Vagina (tissue), 2 donors: ENCODE measurements around the gene B3GALT5. TPM values are rescaled to one million over a fixed set of nuclear protein-coding genes. Genes with fewer than 3 reads are reported as not detected.

ENCODE experiments used
- DNase-seq, 2 donors: peaks; one replicate each; pipeline ENCODE4 v3.0.0-alpha.2; 2017; ENCODE audit errors: extremely low spot score in 2 of 2
- H3K27ac ChIP-seq: fragments of 200-600 bp; sonication (generic); one replicate; pipeline ENCODE4 v1.5.1; 2019
- H3K27me3 ChIP-seq: fragments of 200-600 bp; sonication (generic); one replicate; pipeline ENCODE4 v1.5.1; 2019
- H3K36me3 ChIP-seq, 2 donors: fragments of 200-600 bp; sonication (generic); one replicate each; pipeline ENCODE4 v1.5.1; 2017 to 2019
- H3K4me1 ChIP-seq: fragments of 200-600 bp; sonication (generic); one replicate; pipeline ENCODE4 v1.5.1; 2019
- H3K4me3 ChIP-seq, 2 donors: fragments of 200-600 bp; sonication (generic); 1 replicate in 1 of 2; 2 replicates in 1 of 2; pipeline ENCODE4 v1.5.1; 2016 to 2019
- H3K9me3 ChIP-seq: fragments of 200-600 bp; sonication (generic); one replicate; pipeline ENCODE4 v1.5.1; 2019
- CTCF ChIP-seq, 3 experiments: fragments of 450-650 bp in 2 of 3; fragments of 200-600 bp in 1 of 3; sonication (generic) in 1 of 3; IDR thresholded peaks; one replicate each; pipeline ENCODE4 v1.5.1; 2017 to 2019; ENCODE audit warnings: antibody characterized with exemption in 3 of 3, mild to moderate bottlenecking in 2 of 3, moderate library complexity in 2 of 3
- POLR2A ChIP-seq, 2 donors: fragments of 450-650 bp; IDR thresholded peaks; one replicate each; pipeline ENCODE4 v1.6.1; 2017; ENCODE audit warnings: antibody characterized with exemption in 2 of 2, mild to moderate bottlenecking in 2 of 2, moderate library complexity in 2 of 2
- POLR2AphosphoS5 ChIP-seq, 2 donors: sonication (generic); formaldehyde crosslinking; IDR thresholded peaks; one replicate each; pipeline ENCODE4 v1.9.0; 2017; ENCODE audit warnings: antibody characterized with exemption in 2 of 2, mild to moderate bottlenecking in 2 of 2, low read depth in 1 of 2; ENCODE audit not compliant: insufficient read depth in 1 of 2
- intact Hi-C: fragments of 100-400 bp; cut with DNase I; formaldehyde crosslinking; loops from one replicate; pipeline ENCODE4 v1.15.1; 2023
- total RNA-seq: library from RNA; depleted of rRNA; stranded (reverse); fragments of >200 nt; gene quantifications from one replicate; pipeline ENCODE4 v1.2.3, GENCODE V29; 2016

The B3GALT5 gene
- total RNA-seq, 1 donor from 2014 or later = 1.5 TPM

- H3K27me3 ChIP-seq = no peaks in the 10 kb centered on the region
- no peak for TF ChIP-seq POLR2A (IDR thresholded peaks at IDR 0.05)
- TF ChIP-seq CTCF (IDR thresholded peaks at IDR 0.05) = no peak
- TF ChIP-seq POLR2AphosphoS5 (IDR thresholded peaks at IDR 0.05; ENCODE audit: insufficient read depth in 1 of 2, low read depth in 1 of 2) = no peak
- H3K36me3 ChIP-seq = no peaks in the 10 kb centered on the region
- intact Hi-C loops = no loop called here
- H3K4me3 ChIP-seq = no peak overlapping the region
- no peak overlapping the region for H3K27ac ChIP-seq
- no peaks in the 10 kb centered on the region for H3K9me3 ChIP-seq
- no peak for DNase-seq
- H3K4me1 ChIP-seq = no peaks in the 10 kb centered on the region
Measured at GRCh38 chr21:39575775-39576174, 37.0 kb upstream of the B3GALT5 start.

- H3K4me1 ChIP-seq = no peaks in the 10 kb centered on the region
- no peaks in the 10 kb centered on the region for H3K36me3 ChIP-seq
- H3K27ac ChIP-seq = no peak overlapping the region
- intact Hi-C loops = no loop called here
- no peak overlapping the region for H3K4me3 ChIP-seq
- no peak for DNase-seq
- no peaks in the 10 kb centered on the region for H3K27me3 ChIP-seq
- H3K9me3 ChIP-seq = no peaks in the 10 kb centered on the region
- TF ChIP-seq CTCF (IDR thresholded peaks at IDR 0.05) (no peak), POLR2AphosphoS5 (IDR thresholded peaks at IDR 0.05; ENCODE audit: insufficient read depth in 1 of 2, low read depth in 1 of 2) (no peak), POLR2A (IDR thresholded peaks at IDR 0.05) (no peak)
Measured at GRCh38 chr21:39576518-39577128, 36.1 kb upstream of the B3GALT5 start.

- no peak overlapping the region for H3K27ac ChIP-seq
- TF ChIP-seq POLR2AphosphoS5 (IDR thresholded peaks at IDR 0.05; ENCODE audit: insufficient read depth in 1 of 2, low read depth in 1 of 2) = no peak
- TF ChIP-seq POLR2A (IDR thresholded peaks at IDR 0.05) = no peak
- no peak for TF ChIP-seq CTCF (IDR thresholded peaks at IDR 0.05)
- no peak for DNase-seq
- no peaks in the 10 kb centered on the region for H3K36me3 ChIP-seq
- intact Hi-C loops = no loop called here
- no peak overlapping the region for H3K4me3 ChIP-seq
- no peaks in the 10 kb centered on the region for H3K27me3 ChIP-seq
- no peaks in the 10 kb centered on the region for H3K9me3 ChIP-seq
- no peaks in the 10 kb centered on the region for H3K4me1 ChIP-seq
Measured at GRCh38 chr21:39579734-39580332, 32.9 kb upstream of the B3GALT5 start.

- Histone ChIP-seq H3K27ac (no peak overlapping the region), H3K36me3 (no peaks in the 10 kb centered on the region), H3K4me1 (no peaks in the 10 kb centered on the region), H3K4me3 (no peak overlapping the region), H3K9me3 (no peaks in the 10 kb centered on the region), H3K27me3 (no peaks in the 10 kb centered on the region)
- intact Hi-C loops = no loop called here
- DNase-seq = no peak
- TF ChIP-seq POLR2AphosphoS5 (IDR thresholded peaks at IDR 0.05; ENCODE audit: insufficient read depth in 1 of 2, low read depth in 1 of 2) (no peak), POLR2A (IDR thresholded peaks at IDR 0.05) (no peak), CTCF (IDR thresholded peaks at IDR 0.05) (no peak)
Measured at GRCh38 chr21:39580744-39581143, 32.0 kb upstream of the B3GALT5 start.

- H3K4me3 ChIP-seq = no peak overlapping the region
- no peak for DNase-seq
- no peaks in the 10 kb centered on the region for H3K4me1 ChIP-seq
- no peak overlapping the region for H3K27ac ChIP-seq
- no peaks in the 10 kb centered on the region for H3K36me3 ChIP-seq
- H3K9me3 ChIP-seq = no peaks in the 10 kb centered on the region
- intact Hi-C loops = no loop called here
- no peak for TF ChIP-seq POLR2AphosphoS5 (IDR thresholded peaks at IDR 0.05; ENCODE audit: insufficient read depth in 1 of 2, low read depth in 1 of 2)
- no peak for TF ChIP-seq POLR2A (IDR thresholded peaks at IDR 0.05)
- no peak for TF ChIP-seq CTCF (IDR thresholded peaks at IDR 0.05)
- H3K27me3 ChIP-seq = no peaks in the 10 kb centered on the region
Measured at GRCh38 chr21:39581414-39581813, 31.3 kb upstream of the B3GALT5 start.
